GM23338 (cell line): ENCODE data around the gene COL4A2. TPM values are rescaled to one million over a fixed set of nuclear protein-coding genes. Genes with fewer than 3 reads are reported as not detected.

Experiments used
- ATAC-seq: fragments of 200-7000 bp; cut with Tn5 transposase; 3 replicates; pipeline ENCODE4 v1.9.1; 2020
- DNase-seq: peaks from one replicate; pipeline ENCODE4 v3.0.0-alpha.2; 2015; ENCODE audit warnings: low spot score
- H2AFZ ChIP-seq: fragments of 200-600 bp; sonication (generic); 2 replicates; pipeline ENCODE4 v1.8.0; 2016; ENCODE audit warnings: antibody characterized with exemption, mild to moderate bottlenecking, moderate library complexity
- H3F3A ChIP-seq: fragments of 200-600 bp; sonication (generic); replicated peaks from 2 replicates; pipeline ENCODE4 v1.8.0; 2017; ENCODE audit warnings: antibody characterized with exemption, mixed run types, low read depth
- H3K27ac ChIP-seq: fragments of 200-600 bp; sonication (generic); 2 replicates; pipeline ENCODE4 v1.6.1; 2016; ENCODE audit warnings: low read depth
- H3K27me3 ChIP-seq: fragments of 200-600 bp; sonication (generic); 2 replicates; pipeline ENCODE4 v1.8.0; 2016; ENCODE audit warnings: mild to moderate bottlenecking, mixed run types, moderate library complexity; ENCODE audit not compliant: insufficient read depth
- H3K36me3 ChIP-seq: fragments of 200-600 bp; sonication (generic); 2 replicates; pipeline ENCODE4 v1.8.0; 2016; ENCODE audit warnings: mild to moderate bottlenecking; ENCODE audit not compliant: insufficient read depth
- H3K4me1 ChIP-seq: fragments of 200-600 bp; sonication (generic); 2 replicates; pipeline ENCODE4 v1.8.0; 2016; ENCODE audit warnings: mild to moderate bottlenecking, moderate library complexity; ENCODE audit not compliant: insufficient read depth
- H3K4me2 ChIP-seq: fragments of 200-600 bp; sonication (generic); 2 replicates; pipeline ENCODE4 v1.7.1; 2017; ENCODE audit warnings: mixed run types
- H3K4me3 ChIP-seq: fragments of 200-600 bp; sonication (generic); 2 replicates; pipeline ENCODE4 v1.6.1; 2016; ENCODE audit warnings: mixed run types
- H3K79me2 ChIP-seq: fragments of 200-600 bp; sonication (generic); replicated peaks from 2 replicates; pipeline ENCODE4 v1.8.0; 2017; ENCODE audit warnings: mild to moderate bottlenecking; ENCODE audit not compliant: insufficient read depth
- H3K9me2 ChIP-seq: fragments of 200-600 bp; sonication (generic); 2 replicates; pipeline ENCODE4 v1.8.0; 2017; ENCODE audit not compliant: insufficient read depth
- H4K20me1 ChIP-seq: fragments of 200-600 bp; sonication (generic); replicated peaks from 2 replicates; pipeline ENCODE4 v1.8.0; 2017; ENCODE audit warnings: mild to moderate bottlenecking; ENCODE audit not compliant: insufficient read depth
- H3K27ac Mint-ChIP-seq: 2 replicates; pipeline ENCODE4 v1.8.0; 2020; ENCODE audit warnings: inconsistent platforms, mild to moderate bottlenecking, moderate library complexity, mixed read lengths
- H3K27me3 Mint-ChIP-seq: 3 replicates; pipeline ENCODE4 v1.8.0; 2022; ENCODE audit warnings: low read depth, mild to moderate bottlenecking, moderate library complexity, mixed read lengths, inconsistent platforms; ENCODE audit not compliant: insufficient read depth, poor library complexity
- H3K36me3 Mint-ChIP-seq: 3 replicates; pipeline ENCODE4 v1.8.0; 2021; ENCODE audit warnings: low read depth, mild to moderate bottlenecking, inconsistent platforms, moderate library complexity, mixed read lengths
- H3K4me1 Mint-ChIP-seq: 3 replicates; pipeline ENCODE4 v1.8.0; 2020; ENCODE audit warnings: mild to moderate bottlenecking, inconsistent platforms, mixed read lengths
- H3K4me3 Mint-ChIP-seq: 3 replicates; pipeline ENCODE4 v1.8.0; 2021; ENCODE audit warnings: moderate library complexity, mild to moderate bottlenecking, inconsistent platforms, mixed read lengths
- H3K9me3 Mint-ChIP-seq: 3 replicates; pipeline ENCODE4 v1.8.0; 2020; ENCODE audit warnings: moderate library complexity, mild to moderate bottlenecking, inconsistent platforms, mixed read lengths
- CREB1 ChIP-seq: fragments of 250-450 bp; sonication (Bioruptor Pico); IDR thresholded peaks from 2 replicates; pipeline ENCODE4 v1.5.0; 2020; ENCODE audit warnings: low read depth, mild to moderate bottlenecking, moderate library complexity
- ETS1 ChIP-seq: IDR thresholded peaks from 2 replicates; pipeline ENCODE4 v1.6.1; 2016; ENCODE audit warnings: antibody characterized with exemption
- EZH2 ChIP-seq: fragments of 200-600 bp; sonication (generic); IDR thresholded peaks from one replicate; pipeline ENCODE4 v1.8.0; 2017; ENCODE audit warnings: antibody characterized with exemption, mild to moderate bottlenecking, low read depth; ENCODE audit not compliant: unreplicated experiment
- EZH2phosphoT487 ChIP-seq: fragments of 200-600 bp; sonication (generic); IDR thresholded peaks from one replicate; pipeline ENCODE4 v1.8.1; 2018; ENCODE audit warnings: antibody characterized with exemption; ENCODE audit not compliant: unreplicated experiment
- JUNB ChIP-seq: IDR thresholded peaks from one replicate; pipeline ENCODE4 v1.6.1; 2016; ENCODE audit warnings: antibody characterized with exemption; ENCODE audit not compliant: unreplicated experiment
- NANOG ChIP-seq: IDR thresholded peaks from 2 replicates; pipeline ENCODE4 v1.6.1; 2016; ENCODE audit warnings: antibody characterized with exemption, borderline replicate concordance
- POLR2AphosphoS5 ChIP-seq: IDR thresholded peaks from 2 replicates; pipeline ENCODE4 v1.6.1; 2016; ENCODE audit warnings: antibody characterized with exemption, low read depth
- STAT1 ChIP-seq: IDR thresholded peaks from one replicate; pipeline ENCODE4 v1.6.1; 2016; ENCODE audit warnings: antibody characterized with exemption; ENCODE audit not compliant: unreplicated experiment
- ZNF114 ChIP-seq: fragments of 250-450 bp; sonication (Bioruptor Pico); IDR thresholded peaks from 2 replicates; pipeline ENCODE4 v1.5.0; 2020; ENCODE audit warnings: mild to moderate bottlenecking, moderate library complexity
- ZNF331 ChIP-seq: fragments of 250-450 bp; sonication (Bioruptor Pico); IDR thresholded peaks from 2 replicates; pipeline ENCODE4 v1.5.0; 2020; ENCODE audit warnings: low read depth, mild to moderate bottlenecking, moderate library complexity
- ZNF462 ChIP-seq: fragments of 250-450 bp; sonication (Bioruptor Pico); IDR thresholded peaks from 2 replicates; pipeline ENCODE4 v1.5.0; 2020; ENCODE audit warnings: mild to moderate bottlenecking, moderate library complexity
- polyA plus RNA-seq: library from polyadenylated mRNA; unstranded; fragments of >200 nt; fragmentation: Nextera tagmentation; extraction: Ambion mirVana; gene quantifications from 2 replicates; pipeline ENCODE4 v1.2.1, GENCODE V29; 2016
- total RNA-seq: library from RNA; depleted of rRNA; stranded (reverse); fragments of >200 nt; shearing (Covaris generic); gene quantifications from 2 replicates; pipeline ENCODE4 v1.2.3, GENCODE V29; 2014
- TF ChIP-seq, protein P1 (sequence below): IDR thresholded peaks from one replicate; pipeline ENCODE4 v1.6.1; 2018; ENCODE audit warnings: antibody characterized with exemption; ENCODE audit not compliant: unreplicated experiment
- TF ChIP-seq, protein P2 (sequence below), 2 experiments: fragments of 200-600 bp in 1 of 2; sonication (generic) in 1 of 2; conservative IDR thresholded peaks; 2 replicates each; pipeline versions ENCODE4 v1.5.1 to v1.6.1; 2016 to 2017; ENCODE audit warnings: antibody characterized with exemption in 2 of 2, low read depth in 2 of 2, mild to moderate bottlenecking in 2 of 2, moderate library complexity in 1 of 2

Gene COL4A2
- total and polyA plus RNA-seq, 2 experiments from 2014 or later: 37.4 to 131 TPM

DNA sequence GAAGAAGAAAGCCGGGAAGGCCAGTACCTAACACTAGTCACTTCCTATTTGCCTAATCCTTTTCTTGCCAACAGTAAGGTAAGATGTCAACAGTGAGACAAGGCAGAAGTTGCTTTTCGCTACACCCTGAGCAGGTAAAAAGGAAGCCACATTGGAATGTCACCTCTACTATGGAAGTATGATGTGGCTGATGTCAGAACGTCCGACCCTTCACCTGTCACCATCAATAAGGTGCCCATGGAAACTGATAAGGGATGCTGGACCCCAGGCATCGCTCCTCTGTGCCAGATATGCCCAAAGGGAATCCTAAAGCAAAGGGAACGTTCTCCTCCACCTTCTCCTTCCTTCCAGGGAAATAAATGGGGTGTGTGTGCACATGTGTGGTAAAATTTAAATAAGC is 34.4 kb upstream of the COL4A2 start:
- peaks cover 1% of the 10 kb centered on the region; the same call in 1 of the 2 replicates for H3K4me1 ChIP-seq
- H3K9me3 Mint-ChIP-seq: no peaks in the 10 kb centered on the region
- no peak overlapping the region for H3K4me3 Mint-ChIP-seq
- no peaks in the 10 kb centered on the region for H3K36me3 ChIP-seq
- ATAC-seq: no peak
- no peak overlapping the region for H2AFZ ChIP-seq
- H3K4me3 ChIP-seq: no peak overlapping the region
- H3K36me3 Mint-ChIP-seq: no peaks in the 10 kb centered on the region
- peaks cover 7% of the 10 kb centered on the region for H4K20me1 ChIP-seq
- H3K27me3 ChIP-seq: no peaks in the 10 kb centered on the region
- no peak for TF ChIP-seq ZNF331 (CRISPR knock-in tag)
- TF ChIP-seq STAT1: no peak
- no peak for TF ChIP-seq ETS1
- no peak for TF ChIP-seq NANOG
- TF ChIP-seq, protein P1, sequence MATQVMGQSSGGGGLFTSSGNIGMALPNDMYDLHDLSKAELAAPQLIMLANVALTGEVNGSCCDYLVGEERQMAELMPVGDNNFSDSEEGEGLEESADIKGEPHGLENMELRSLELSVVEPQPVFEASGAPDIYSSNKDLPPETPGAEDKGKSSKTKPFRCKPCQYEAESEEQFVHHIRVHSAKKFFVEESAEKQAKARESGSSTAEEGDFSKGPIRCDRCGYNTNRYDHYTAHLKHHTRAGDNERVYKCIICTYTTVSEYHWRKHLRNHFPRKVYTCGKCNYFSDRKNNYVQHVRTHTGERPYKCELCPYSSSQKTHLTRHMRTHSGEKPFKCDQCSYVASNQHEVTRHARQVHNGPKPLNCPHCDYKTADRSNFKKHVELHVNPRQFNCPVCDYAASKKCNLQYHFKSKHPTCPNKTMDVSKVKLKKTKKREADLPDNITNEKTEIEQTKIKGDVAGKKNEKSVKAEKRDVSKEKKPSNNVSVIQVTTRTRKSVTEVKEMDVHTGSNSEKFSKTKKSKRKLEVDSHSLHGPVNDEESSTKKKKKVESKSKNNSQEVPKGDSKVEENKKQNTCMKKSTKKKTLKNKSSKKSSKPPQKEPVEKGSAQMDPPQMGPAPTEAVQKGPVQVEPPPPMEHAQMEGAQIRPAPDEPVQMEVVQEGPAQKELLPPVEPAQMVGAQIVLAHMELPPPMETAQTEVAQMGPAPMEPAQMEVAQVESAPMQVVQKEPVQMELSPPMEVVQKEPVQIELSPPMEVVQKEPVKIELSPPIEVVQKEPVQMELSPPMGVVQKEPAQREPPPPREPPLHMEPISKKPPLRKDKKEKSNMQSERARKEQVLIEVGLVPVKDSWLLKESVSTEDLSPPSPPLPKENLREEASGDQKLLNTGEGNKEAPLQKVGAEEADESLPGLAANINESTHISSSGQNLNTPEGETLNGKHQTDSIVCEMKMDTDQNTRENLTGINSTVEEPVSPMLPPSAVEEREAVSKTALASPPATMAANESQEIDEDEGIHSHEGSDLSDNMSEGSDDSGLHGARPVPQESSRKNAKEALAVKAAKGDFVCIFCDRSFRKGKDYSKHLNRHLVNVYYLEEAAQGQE: no peak
- no peak for TF ChIP-seq ZNF462 (CRISPR knock-in tag)
- no peak for TF ChIP-seq EZH2phosphoT487
- TF ChIP-seq JUNB: no peak
- no peak for TF ChIP-seq CREB1 (CRISPR knock-in tag)
- TF ChIP-seq, protein P2, sequence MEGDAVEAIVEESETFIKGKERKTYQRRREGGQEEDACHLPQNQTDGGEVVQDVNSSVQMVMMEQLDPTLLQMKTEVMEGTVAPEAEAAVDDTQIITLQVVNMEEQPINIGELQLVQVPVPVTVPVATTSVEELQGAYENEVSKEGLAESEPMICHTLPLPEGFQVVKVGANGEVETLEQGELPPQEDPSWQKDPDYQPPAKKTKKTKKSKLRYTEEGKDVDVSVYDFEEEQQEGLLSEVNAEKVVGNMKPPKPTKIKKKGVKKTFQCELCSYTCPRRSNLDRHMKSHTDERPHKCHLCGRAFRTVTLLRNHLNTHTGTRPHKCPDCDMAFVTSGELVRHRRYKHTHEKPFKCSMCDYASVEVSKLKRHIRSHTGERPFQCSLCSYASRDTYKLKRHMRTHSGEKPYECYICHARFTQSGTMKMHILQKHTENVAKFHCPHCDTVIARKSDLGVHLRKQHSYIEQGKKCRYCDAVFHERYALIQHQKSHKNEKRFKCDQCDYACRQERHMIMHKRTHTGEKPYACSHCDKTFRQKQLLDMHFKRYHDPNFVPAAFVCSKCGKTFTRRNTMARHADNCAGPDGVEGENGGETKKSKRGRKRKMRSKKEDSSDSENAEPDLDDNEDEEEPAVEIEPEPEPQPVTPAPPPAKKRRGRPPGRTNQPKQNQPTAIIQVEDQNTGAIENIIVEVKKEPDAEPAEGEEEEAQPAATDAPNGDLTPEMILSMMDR (conservative IDR thresholded peaks at IDR 0.05; ENCODE audit: low read depth in 2 of 2): no peak
- no peak for TF ChIP-seq ZNF114
- TF ChIP-seq EZH2: no peak
- TF ChIP-seq POLR2AphosphoS5: no peak
- peaks cover 51% of the 10 kb centered on the region for H3K79me2 ChIP-seq
- H3K4me1 Mint-ChIP-seq: peaks cover 37% of the 10 kb centered on the region
- no peak for DNase-seq
- H3K4me2 ChIP-seq: no peak overlapping the region
- H3K27ac ChIP-seq: no peak overlapping the region
- H3K27me3 Mint-ChIP-seq: peaks cover 2% of the 10 kb centered on the region
- no peak overlapping the region for H3K27ac Mint-ChIP-seq
- H3K9me2 ChIP-seq: no peaks in the 10 kb centered on the region
- no peaks in the 10 kb centered on the region for H3F3A ChIP-seq
